Astrocyte of the spinal cord (primary cell): ENCODE data around the gene LGALS1.

Experiments
- DNase-seq: peaks from one replicate; pipeline ENCODE4 v3.0.0; 2011; ENCODE audit warnings: low read depth, low spot score
- H3K4me3 ChIP-seq: 2 replicates; pipeline ENCODE4 v1.5.1; 2011; ENCODE audit warnings: low read depth, mild to moderate bottlenecking, low read length, moderate library complexity
- CTCF ChIP-seq: IDR thresholded peaks from 2 replicates; pipeline ENCODE4 v1.5.1; 2012; ENCODE audit warnings: low read depth, mild to moderate bottlenecking, low read length, inconsistent platforms
- in situ Hi-C: cut with HindIII; loops from 2 replicates; pipeline ENCODE4 v1.10.0; 2017; ENCODE audit warnings: low sequenced_read_pairs

LGALS1 gene

GRCh38 chr22:37674951-37675929 is at the start of gene LGALS1:
Gene LGALS1 (plus strand): TSS chr22:37675636. CDS start chr22:37675703, 67 bp downstream.
- in situ Hi-C loops = no loop called here
- peak; percentile 19 for TF ChIP-seq CTCF
- peak; percentile 99 for DNase-seq
- peak within 1 kb of the TSS; percentile 98 for H3K4me3 ChIP-seq

GRCh38 chr22:37625737-37626136 is 49.7 kb upstream of the LGALS1 start:
- H3K4me3 ChIP-seq = no peak overlapping the region
- TF ChIP-seq CTCF = no peak
- in situ Hi-C loops = no loop called here
- DNase-seq = no peak

GRCh38 chr22:37626144-37626543 is 49.3 kb upstream of the LGALS1 start:
- no peak overlapping the region for H3K4me3 ChIP-seq
- in situ Hi-C loops = no loop called here
- TF ChIP-seq CTCF = no peak

GRCh38 chr22:37626556-37627075 is 48.8 kb upstream of the LGALS1 start:
- TF ChIP-seq CTCF = no peak
- in situ Hi-C loops = no loop called here
- no peak for DNase-seq
- no peak overlapping the region for H3K4me3 ChIP-seq

More at GRCh38 chr22:37626144-37626543, 49.3 kb upstream of the LGALS1 start:
- DNase-seq = no peak

GRCh38 chr22:37627121-37627520 is 48.3 kb upstream of the LGALS1 start:
- H3K4me3 ChIP-seq = no peak overlapping the region
- no peak for TF ChIP-seq CTCF
- in situ Hi-C loops = no loop called here
- DNase-seq = no peak

- no peak overlapping the region for H3K4me3 ChIP-seq
- in situ Hi-C loops = no loop called here
- no peak for DNase-seq
- TF ChIP-seq CTCF = no peak
These were observed 47.9 kb upstream of the LGALS1 start for GRCh38 chr22:37627545-37627944.
